HG03558 (cell line): ENCODE data around the gene TBC1D2B.

Experiments used
- ATAC-seq: cut with Tn5 transposase; IDR thresholded peaks from one replicate; pipeline ENCODE4 v1.9.1; 2021; ENCODE audit warnings: moderate number of reproducible peaks; ENCODE audit not compliant: unreplicated experiment; ENCODE audit errors: extremely low read depth

Gene TBC1D2B

DNA sequence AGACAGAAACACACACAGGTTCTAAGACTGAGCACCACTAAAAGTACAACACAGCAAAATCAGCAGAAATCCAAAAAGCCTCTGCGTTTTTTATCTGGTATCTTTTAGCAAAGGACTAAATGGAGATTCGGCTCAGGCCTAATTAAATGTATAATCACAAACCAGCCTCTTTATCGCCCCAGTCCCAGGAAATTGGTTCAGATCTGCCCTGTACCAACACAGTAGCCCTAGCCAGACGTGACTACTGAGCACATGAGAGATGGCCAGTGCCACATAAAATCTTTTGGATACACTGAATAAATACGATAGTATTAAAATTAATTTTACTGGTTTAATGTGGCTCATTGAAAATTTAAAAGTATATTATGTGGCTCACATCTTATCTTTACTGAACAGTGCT, 19.7 kb downstream of the TBC1D2B start:
- no peak for ATAC-seq

DNA sequence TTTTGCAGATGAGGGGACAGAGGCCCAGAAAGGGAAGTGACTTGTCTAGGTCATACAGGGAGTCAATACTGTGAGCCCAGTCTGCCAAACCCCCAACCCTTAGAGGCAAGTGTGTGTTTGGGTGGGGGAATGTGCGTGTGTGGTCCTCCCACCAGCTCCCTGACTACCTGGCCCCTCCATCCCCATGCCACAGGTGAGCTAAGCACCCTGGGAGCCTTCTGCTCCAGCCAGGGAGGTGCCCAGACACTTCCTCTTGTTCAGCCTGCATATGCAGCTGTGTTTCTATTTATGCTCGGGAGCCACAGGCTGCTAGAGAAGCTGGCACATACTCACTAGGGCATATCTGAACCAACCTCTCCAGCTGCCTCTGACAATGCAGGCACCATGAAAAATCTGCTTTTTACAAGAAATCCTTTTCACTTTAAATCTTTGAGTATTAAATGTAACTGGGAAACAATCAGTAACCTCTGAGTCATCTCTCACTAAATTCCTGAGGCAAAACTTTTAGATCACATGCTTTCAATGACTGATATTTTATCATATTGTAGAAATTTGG, 20.7 kb downstream of the TBC1D2B start:
- no peak for ATAC-seq

DNA sequence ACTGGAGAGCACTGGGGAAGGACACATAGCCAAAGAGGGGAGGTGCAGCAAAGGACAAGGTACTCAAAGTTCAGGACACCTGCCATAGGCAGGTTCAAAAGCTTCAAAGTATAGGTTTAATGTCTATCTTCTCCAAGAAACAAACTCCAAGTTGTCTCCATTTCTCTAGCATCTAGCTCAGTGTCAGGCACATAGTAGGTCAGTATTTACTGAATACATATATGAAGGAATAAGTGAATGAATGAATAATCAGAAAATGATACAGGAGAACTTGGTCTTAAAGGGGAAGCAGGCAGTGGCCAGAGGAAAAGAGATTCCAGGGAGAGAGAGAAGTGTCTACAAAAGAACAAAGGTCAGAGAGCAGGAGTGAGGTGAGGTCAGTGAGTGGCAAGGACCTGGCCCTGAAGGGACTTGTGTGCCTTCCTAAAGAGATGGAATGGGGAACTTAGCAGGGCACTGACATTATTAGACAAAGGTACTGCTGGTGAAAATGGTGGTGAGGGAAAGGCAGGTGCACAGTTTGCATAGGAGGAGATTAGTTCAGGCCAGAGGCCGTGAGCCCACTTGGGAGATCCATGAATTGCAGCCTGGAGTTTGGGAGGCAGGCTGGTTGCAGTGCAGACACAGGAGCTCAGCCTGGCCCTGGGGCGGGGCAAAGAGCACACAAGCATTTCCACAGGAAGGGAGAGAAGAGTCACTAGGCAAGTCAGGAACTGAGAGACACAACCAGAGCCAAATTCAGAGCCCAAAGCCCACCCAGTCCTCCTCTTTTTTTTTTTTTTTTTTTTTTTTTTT, 21.4 kb downstream of the TBC1D2B start:
- ATAC-seq = no peak

DNA sequence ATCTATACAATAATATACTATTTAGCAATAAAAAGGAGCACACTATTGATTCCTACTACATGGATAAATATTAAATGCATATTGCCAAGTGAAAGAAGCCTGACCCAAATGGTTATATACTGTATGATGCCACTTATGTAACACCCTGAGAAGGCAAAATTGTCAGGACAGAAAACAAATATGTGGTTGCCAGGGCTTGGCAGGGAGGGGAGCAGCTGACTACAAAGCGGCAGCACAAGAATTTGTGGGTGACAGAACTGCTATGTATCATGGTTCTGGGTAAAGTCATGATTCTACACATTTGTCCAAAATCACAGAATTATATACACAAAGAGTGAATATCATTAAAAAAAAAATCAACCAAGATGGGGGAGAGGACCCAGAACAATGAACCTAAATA, 22.5 kb downstream of the TBC1D2B start:
- no peak for ATAC-seq

GRCh38 chr15:78054518-78054917, 23.0 kb downstream of the TBC1D2B start:
- ATAC-seq = no peak

DNA sequence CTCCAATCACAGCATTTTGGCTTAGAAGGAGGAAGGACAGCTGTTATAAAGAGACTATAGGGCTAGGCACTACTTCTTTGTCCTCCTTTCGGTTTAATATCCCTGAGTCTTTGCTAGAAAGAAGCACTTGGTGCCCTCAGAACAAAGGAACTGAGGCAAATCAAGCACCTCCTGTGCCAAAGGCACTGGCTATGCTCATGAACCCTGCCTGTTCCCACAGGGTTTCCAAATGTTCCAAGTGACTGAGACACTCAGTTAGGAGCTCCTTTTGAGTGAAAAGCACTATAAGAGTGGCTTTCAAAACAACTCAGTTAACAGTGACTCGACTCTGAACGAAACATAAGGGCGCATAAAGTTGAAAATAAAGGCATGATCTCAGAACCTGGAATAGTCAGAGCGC, 25.0 kb downstream of the TBC1D2B start:
- no peak for ATAC-seq

GRCh38 chr15:78052001-78052401, 25.5 kb downstream of the TBC1D2B start:
- no peak for ATAC-seq

- ATAC-seq = no peak
Observed at GRCh38 chr15:78051596-78051995, 25.9 kb downstream of the TBC1D2B start.

DNA sequence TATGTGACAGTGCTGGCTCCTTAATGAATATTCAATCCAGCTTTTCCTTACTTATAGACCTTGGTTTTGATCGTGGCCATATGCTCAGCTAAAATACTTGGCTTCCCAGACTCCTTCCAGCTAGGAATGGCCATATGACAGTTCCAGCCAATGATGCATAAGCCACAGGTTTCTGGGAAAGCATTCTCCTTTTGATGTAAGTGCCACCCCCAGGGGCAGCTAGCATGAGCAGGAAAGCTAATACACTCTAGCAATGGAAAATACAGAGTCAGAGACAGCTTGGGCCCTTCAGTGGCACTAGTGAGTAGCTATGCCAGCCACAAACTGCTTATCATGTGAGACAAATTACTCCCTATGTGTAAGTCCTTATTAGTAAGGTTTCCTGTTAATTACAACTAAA, 26.7 kb downstream of the TBC1D2B start:
- ATAC-seq = no peak

GRCh38 chr15:78050441-78050809, 27.1 kb downstream of the TBC1D2B start:
- no peak for ATAC-seq

DNA sequence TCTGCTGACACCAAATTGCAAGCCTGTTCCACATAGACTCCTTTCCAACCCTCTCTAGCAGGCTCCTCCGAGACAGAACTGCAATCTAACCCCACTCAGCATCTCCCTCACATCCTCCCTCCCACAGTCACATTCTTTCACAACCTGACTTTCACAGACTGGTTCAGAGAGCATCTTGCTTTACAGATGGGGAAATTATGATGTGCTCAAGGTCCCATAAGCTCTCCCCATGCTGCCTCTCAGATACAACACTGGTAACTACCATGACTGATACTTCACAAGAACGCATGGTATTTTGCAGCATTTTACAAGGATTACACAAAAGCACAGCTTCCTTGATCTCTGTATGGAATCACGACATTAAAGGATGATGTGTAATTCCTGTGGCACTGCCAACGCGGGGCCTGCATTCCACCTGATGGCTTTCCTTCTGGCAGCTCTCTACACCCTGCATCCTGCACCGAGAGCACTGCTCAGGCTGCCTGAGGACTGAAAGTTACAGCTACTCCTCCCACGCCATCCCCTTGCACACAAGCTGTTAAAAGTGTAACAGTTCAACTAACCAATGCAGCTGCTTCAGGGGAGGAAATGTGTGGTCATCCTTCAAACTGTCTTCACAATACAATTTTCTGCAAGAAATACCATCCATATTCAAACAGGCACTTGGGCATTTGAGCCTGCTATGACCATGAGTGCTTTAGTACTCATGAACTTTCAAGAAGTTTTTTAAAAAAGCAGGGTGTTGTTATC, 27.6 kb downstream of the TBC1D2B start:
- ATAC-seq = peak; percentile 37

DNA sequence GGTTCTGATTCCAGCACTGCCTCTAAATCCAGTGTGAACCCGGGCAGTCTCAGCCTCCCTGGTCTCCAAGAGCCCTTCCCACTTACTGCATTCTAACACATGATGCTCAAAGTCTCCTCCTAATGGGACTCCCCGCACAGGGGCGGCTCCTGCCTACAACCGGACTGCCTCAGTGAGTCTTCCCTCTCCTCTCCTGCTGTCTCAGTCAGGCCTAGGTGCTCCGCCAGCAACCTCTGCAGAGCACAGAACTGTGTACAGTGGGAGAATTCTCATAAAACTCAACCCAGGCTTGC, 28.9 kb downstream of the TBC1D2B start:
- no peak for ATAC-seq

DNA sequence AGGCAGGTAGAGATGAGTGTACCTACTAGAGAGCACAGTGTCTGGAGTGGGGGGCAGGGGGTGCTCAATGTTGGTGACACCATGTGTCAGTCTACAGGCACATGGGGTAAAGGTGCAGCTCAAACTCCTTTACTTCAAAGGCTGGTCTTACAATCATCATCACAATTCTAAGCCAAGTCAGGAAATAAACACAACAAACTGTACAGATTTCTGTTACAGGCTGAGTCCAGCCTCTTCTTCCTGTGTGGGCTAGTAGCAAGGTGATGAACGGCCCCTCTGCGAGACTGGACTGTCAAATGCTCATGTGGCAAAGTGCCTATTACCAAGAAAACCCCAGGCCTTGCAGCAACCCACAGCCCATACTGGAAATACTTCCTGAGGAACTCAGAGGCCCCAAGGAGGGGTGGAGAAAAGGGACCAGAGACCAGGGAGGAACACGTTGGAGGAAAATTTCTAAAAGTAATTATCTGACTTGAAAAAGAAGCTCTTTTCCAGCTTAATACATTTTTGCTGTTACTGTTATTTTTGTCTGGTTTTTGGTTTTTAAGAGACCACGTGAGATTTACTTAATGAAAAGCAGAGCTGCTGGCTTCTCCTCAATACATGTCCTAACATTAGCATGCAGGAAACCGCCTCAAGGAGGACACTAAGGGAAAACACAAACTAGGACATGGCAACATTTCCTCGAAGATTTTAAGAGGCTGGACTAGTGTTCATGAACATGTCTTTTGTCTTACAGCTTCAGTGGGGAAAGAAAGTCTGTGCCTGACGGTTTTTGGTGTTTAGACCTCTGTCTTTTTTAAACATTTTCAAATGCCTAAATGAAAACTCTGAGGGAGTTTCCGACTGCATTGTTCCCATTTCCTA, 29.5 kb downstream of the TBC1D2B start:
- no peak for ATAC-seq

- ATAC-seq = no peak
Observed at GRCh38 chr15:78046796-78047341, 30.6 kb downstream of the TBC1D2B start.

- ATAC-seq = no peak
Observed at GRCh38 chr15:78045189-78045588, 32.3 kb downstream of the TBC1D2B start.

DNA sequence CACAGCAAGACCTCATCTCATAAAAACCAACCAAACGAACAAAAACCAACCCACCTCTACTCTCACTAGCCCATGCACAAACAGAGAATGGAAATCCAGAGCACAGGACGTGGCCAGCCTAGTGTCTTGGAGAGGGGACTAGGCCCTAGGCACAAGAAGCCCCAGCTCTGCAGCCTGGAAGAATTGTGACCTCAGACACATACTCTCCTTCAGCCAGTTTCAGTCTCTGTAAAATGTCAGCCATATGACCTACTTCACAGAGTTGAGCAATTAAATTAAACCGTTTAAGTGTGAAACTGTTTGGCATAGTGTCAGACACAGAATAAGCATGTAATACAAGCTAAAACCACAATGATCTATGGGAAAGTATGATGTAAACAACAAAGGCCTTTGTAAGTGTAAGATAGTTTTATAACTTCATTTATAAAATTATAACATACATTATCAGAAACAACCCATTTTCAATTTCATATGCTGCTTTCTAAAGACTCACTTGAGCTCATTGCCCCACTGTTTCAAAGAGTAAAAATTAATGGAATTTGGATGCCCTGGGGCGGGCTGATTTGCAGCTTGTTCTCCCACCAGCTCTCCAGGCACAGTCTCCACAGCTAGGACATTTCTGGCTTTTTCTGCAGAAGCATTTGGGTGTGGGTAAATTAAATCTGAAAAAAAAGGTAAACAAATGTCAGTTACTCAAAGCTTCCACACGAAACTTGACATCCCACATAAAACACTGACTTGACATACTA, 32.9 kb downstream of the TBC1D2B start:
- ATAC-seq = no peak

DNA sequence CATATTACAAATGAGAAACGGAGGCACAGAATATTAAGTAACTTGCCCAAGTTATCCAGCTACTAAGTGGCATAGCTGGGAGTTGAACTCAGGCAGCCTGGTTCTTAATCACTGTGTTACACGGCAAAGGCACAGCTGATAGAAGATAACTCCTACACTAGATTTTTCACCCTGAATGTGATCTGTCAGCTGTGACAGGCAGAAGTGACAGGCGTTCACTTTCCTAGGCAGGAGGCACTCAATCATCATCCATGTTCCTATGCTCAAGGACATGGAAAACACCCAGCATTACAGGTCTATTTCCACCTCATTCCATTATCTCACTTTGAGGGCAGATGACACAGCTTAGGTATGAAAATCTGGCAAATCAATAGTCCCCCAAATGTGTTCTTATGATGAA, 35.6 kb downstream of the TBC1D2B start:
- ATAC-seq = no peak

DNA sequence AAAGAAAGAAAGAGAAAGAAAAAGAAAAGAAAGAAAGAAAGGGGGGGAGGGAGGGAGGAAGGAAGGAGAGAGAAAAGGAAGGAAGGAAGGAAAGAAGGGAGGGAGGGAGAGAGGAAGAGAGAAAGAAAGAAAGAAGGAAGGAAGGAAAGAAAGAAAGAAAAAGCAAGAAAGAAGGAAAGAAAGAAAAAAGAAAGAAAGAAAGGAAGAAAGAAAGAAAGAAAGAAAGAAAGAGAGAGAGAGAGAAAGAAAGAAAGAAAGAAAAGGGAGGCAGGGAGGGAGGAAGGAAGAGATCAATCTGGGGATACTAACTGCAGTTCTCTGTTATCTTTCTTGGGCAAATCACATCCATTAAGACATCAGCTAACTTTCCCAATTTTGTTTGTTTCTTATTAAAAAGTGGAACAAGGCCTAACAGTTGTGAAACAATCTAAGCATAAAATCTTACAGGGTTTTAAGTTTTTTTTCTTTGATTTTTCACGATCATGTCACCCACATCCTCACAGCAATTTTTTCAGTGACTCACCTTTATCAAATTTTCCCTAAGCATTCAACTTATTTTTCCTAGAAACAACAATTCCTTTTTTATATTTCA, 36.8 kb downstream of the TBC1D2B start:
- ATAC-seq = no peak

DNA sequence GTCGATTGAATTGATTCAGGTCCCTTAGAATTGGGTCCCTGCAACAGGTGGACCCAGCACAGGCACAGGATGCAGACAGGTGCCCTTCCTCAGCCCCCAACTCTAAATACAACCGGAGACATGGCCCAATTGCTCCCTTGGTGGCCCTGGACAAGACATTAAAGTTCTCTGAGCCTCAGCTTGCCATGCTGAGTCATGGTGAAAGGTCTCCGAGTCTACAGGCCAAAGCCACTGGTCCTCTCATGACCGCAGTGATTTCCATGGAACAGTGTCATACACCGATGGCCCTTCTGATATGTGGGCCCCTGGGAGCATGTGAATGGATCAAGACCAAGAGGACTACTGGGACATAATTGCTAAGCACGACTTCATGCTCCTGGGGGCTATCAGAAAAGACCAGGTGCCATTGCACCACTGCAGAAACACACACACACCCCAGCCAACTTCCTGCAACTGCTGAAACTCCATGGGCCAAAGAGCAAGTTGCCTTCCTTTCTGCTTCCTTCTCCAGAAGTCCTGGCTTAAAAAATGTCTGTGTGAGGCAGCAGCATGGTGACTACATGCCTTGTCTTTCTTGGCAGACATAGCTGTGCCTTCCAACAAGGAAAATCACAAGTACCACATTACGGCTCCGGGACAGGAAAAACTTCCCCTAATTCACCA, 38.8 kb downstream of the TBC1D2B start:
- no peak for ATAC-seq
